Measurements from ENCODE around the gene LARP1B. TPM values are rescaled to one million over a fixed set of nuclear protein-coding genes. Genes with fewer than 3 reads are reported as not detected.
"Not testable (repeated sequence)": the region's sequence is repeated elsewhere in the genome, so short reads cannot be mapped to it uniquely, and the experiment has no call there.

Gene LARP1B
- total and polyA plus RNA-seq, 2 of the 8 experiments (the other 6 are each of a cell fraction or from before 2014, with no cell fraction given) = 10.6 to 47.0 TPM

DNA sequence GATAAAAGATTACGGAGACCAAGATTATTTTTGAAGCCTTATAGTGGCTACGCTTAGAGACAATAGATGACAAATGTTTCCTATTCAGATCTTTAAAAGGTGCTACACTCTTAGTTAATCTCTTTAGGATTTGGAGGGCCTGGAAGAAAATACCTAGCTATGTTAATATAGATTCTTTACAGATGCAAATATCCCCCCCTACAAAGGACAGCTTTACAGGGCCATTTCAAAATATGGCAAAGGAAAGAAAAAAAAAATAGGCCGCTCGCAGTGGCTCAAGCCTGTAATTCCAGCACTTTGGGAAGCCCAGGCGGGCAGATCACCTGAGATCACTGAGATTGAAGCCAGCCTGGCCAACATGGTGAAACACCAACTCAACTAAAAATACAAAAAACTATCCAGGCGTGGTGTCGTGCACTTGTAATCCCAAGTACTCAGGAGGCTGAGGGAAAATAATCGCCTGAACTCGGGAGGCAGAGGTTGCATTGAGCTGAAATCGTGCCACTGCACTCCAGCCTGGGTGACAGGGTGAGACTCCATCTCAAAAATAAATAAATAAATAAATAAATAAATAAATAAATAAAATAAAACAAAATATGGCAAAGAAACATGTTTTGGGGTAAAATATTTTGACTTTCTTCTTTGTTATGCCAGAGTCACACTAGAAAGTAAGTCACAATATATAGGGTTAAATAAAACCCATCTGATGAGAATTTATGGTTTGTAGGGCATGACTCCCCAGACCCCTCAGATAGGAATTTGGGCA lies 5.5 kb upstream of the LARP1B start:
- Histone ChIP-seq H3K4me3 (ENCODE audit: extremely low read depth in 1 of 4, insufficient read depth in 2 of 4, low read depth in 3 of 4, low read length in 4 of 4) (peak overlapping the region in 2 of 4 experiments; percentile 7 to 32; a peak in 4 of 8 replicates), H2BK5ac (ENCODE audit: low read depth, low read length) (peak overlapping the region; percentile 73; the same call in 1 of the 2 replicates), H3K4me2 (ENCODE audit: insufficient read depth in 1 of 2, low read depth in 2 of 2, low read length in 2 of 2) (peak overlapping the region; percentile 46 to 68), H2AK5ac (ENCODE audit: low read depth, low read length) (0 out of 2 replicates have a peak overlapping the region, but pooled peaks have one; percentile 83), H2BK20ac (ENCODE audit: low read length) (peak overlapping the region; percentile 28; the same call in 1 of the 2 replicates), H3K4ac (replicated peaks; ENCODE audit: insufficient read length, low read depth, low read length) (peak overlapping the region; percentile 85), H2BK120ac (replicated peaks; ENCODE audit: low read depth, low read length) (peak overlapping the region; percentile 64), H4K5ac (ENCODE audit: insufficient read length, low read depth, low read length) (peak overlapping the region; percentile 91), H3K18ac (ENCODE audit: extremely low read depth, low read length) (peak overlapping the region; percentile 72), H4K91ac (replicated peaks; ENCODE audit: insufficient read length, low read length) (peak overlapping the region; percentile 73), H2BK12ac (ENCODE audit: low read depth, low read length) (peak overlapping the region; percentile 45; the same call in 1 of the 2 replicates), H3K9ac (replicated peaks in 1 of 4; ENCODE audit: extremely low read depth in 1 of 4, low read depth in 3 of 4, low read length in 3 of 4) (peak overlapping the region in 2 of 4 experiments; percentile 54 to 58; a peak in 4 of 7 replicates), H3K4me1 (replicated peaks in 1 of 4; ENCODE audit: control insufficient read depth in 3 of 4, insufficient read depth in 4 of 4, low read length in 3 of 4) (peaks cover 0 to 12% (median 2%) of the 10 kb centered on the region in 4 experiments; a peak in 4 of 7 replicates), H3K27ac (ENCODE audit: low read depth, low read length) (peak overlapping the region; percentile 71; the same call in 1 of the 2 replicates)
- not testable (repeated sequence) for H3K14ac ChIP-seq (ENCODE audit: insufficient read length); H3K56ac ChIP-seq (replicated peaks; ENCODE audit: insufficient read length, low read depth, low read length); H3K9me3 ChIP-seq (ENCODE audit: insufficient read depth in 2 of 2, low read depth in 1 of 2, low read length in 1 of 2); H3K79me2 ChIP-seq (ENCODE audit: control insufficient read depth in 1 of 2, insufficient read depth in 2 of 2, low read length in 2 of 2); H3K36me3 ChIP-seq (ENCODE audit: control insufficient read depth in 2 of 4, insufficient read depth in 4 of 4, low read length in 3 of 4); H3K23me2 ChIP-seq (ENCODE audit: low read depth, low read length); H4K20me1 ChIP-seq (replicated peaks in 1 of 2; ENCODE audit: control insufficient read depth in 1 of 2, insufficient read depth in 2 of 2, low read length in 2 of 2); H3K79me1 ChIP-seq (ENCODE audit: low read depth, low read length); FAIRE-seq; H3K27me3 ChIP-seq (replicated peaks in 1 of 4; ENCODE audit: control insufficient read depth in 3 of 4, extremely low read depth in 1 of 4, insufficient read depth in 3 of 4, low read length in 3 of 4); H2BK15ac ChIP-seq (ENCODE audit: low read length); H2AFZ ChIP-seq (ENCODE audit: low read length); H3K23ac ChIP-seq (ENCODE audit: insufficient read length); H4K8ac ChIP-seq (ENCODE audit: extremely low read depth, insufficient read depth, low read length)
- DNase-seq (ENCODE audit: low read depth in 1 of 2, low spot score in 2 of 2) = peak in 1 of 2 experiments; percentile 49
- CTCF ChIA-PET (ENCODE audit: partially characterized antibody) = interaction anchor here (0.9 to 1.2 kb wide), 4 partner anchors 11 to 90 kb away, joined by 3 to 4 read pairs (median 3); partner anchors contain the start of genes ABHD18 and MFSD8
- WGBS, 2 experiments (ENCODE audit: extremely low coverage in 1 of 2, insufficient coverage in 1 of 2, insufficient read length in 1 of 2, insufficient replicate concordance in 2 of 2, low coverage in 1 of 2, low lambda C conversion rate in 2 of 2, missing lambda C conversion rate in 1 of 2) = 18% methylated on average over 10 of the region's 10 CpGs; no CpG with 5 or more reads in 1 of the 2 experiments
- POLR2A ChIA-PET (ENCODE audit: partially characterized antibody) = interaction anchor here (0.5 to 2.7 kb wide), 10 partner anchors 9 to 175 kb away, joined by 3 to 9 read pairs (median 3); partner anchors contain the start of genes ABHD18, MFSD8 and PLK4
- TF ChIP-seq ASH2L (IDR thresholded peaks at IDR 0.05; ENCODE audit: low read length) (peak; percentile 24), HDAC2 (IDR thresholded peaks at IDR 0.05; ENCODE audit: borderline replicate concordance in 1 of 2, low read depth in 2 of 2, low read length in 2 of 2) (peak in 1 of 2 experiments; percentile 46; a peak in 1 of 4 replicates)

All from H1 (cell line).